ENCODE data around the gene CYGB.
A peak's percentile ranks its signal among the peaks of the same experiment; 100 is the strongest.

Gene CYGB

GRCh38 chr17:76558198-76559095 is 20.9 kb upstream of the CYGB start:
- H3K4me3 ChIP-seq (ENCODE audit: control insufficient read depth, low read depth, low read length): peak overlapping the region; percentile 85
- DNase-seq (ENCODE audit: low read depth): no peak
- peak; percentile 54 for TF ChIP-seq CTCF (IDR thresholded peaks at IDR 0.05; ENCODE audit: control insufficient read depth, insufficient read depth, low read depth, low read length, missing control alignments)

GRCh38 chr17:76557368-76558197 is 20.1 kb upstream of the CYGB start:
- TF ChIP-seq CTCF (IDR thresholded peaks at IDR 0.05; ENCODE audit: control insufficient read depth, insufficient read depth, low read depth, low read length, missing control alignments): peak; percentile 71
- H3K4me3 ChIP-seq (ENCODE audit: control insufficient read depth, low read depth, low read length): peak overlapping the region; percentile 85
- DNase-seq (ENCODE audit: low read depth): peak; percentile 83

- no peak for TF ChIP-seq CTCF (IDR thresholded peaks at IDR 0.05; ENCODE audit: control insufficient read depth, insufficient read depth, low read depth, low read length, missing control alignments)
- H3K4me3 ChIP-seq (ENCODE audit: control insufficient read depth, low read depth, low read length): peak overlapping the region; percentile 85
- DNase-seq (ENCODE audit: low read depth): no peak
These were observed 19.4 kb upstream of the CYGB start for GRCh38 chr17:76556765-76557367.

GRCh38 chr17:76554131-76554530 is 16.6 kb upstream of the CYGB start:
- H3K4me3 ChIP-seq (ENCODE audit: control insufficient read depth, low read depth, low read length): no peak overlapping the region
- no peak for DNase-seq (ENCODE audit: low read depth)
- no peak for TF ChIP-seq CTCF (IDR thresholded peaks at IDR 0.05; ENCODE audit: control insufficient read depth, insufficient read depth, low read depth, low read length, missing control alignments)

GRCh38 chr17:76553178-76553908 is 15.8 kb upstream of the CYGB start:
- no peak for TF ChIP-seq CTCF (IDR thresholded peaks at IDR 0.05; ENCODE audit: control insufficient read depth, insufficient read depth, low read depth, low read length, missing control alignments)

GRCh38 chr17:76551685-76552084 is 14.2 kb upstream of the CYGB start:
- no peak overlapping the region for H3K4me3 ChIP-seq (ENCODE audit: control insufficient read depth, low read depth, low read length)

More at GRCh38 chr17:76553178-76553908, 15.8 kb upstream of the CYGB start:
- H3K4me3 ChIP-seq (ENCODE audit: control insufficient read depth, low read depth, low read length): no peak overlapping the region
- no peak for DNase-seq (ENCODE audit: low read depth)

More at GRCh38 chr17:76551685-76552084, 14.2 kb upstream of the CYGB start:
- no peak for DNase-seq (ENCODE audit: low read depth)
- no peak for TF ChIP-seq CTCF (IDR thresholded peaks at IDR 0.05; ENCODE audit: control insufficient read depth, insufficient read depth, low read depth, low read length, missing control alignments)
